Activated T-helper 1 cell treated with anti-CD3 and anti-CD28 coated beads, Interleukin-12 subunit alpha, Interleukin-12 subunit beta, Interleukin-2, Interleukin-4 antibody, amounts not matched to agents 30 ng/mL and 10 ng/mL and 1 ng/mL, durations not matched to agents 14 hours and 24 hours and 36 hours (primary cell): Measurements from ENCODE around the gene MRC2. TPM values are rescaled to one million over a fixed set of nuclear protein-coding genes. Genes with fewer than 3 reads are reported as not detected.

ENCODE experiments used
- DNase-seq: peaks from one replicate; pipeline ENCODE4 v3.0.0; 2021; ENCODE audit warnings: low spot score
- H3K27ac Mint-ChIP-seq: one replicate; pipeline ENCODE4 v1.8.0; 2021; ENCODE audit warnings: mild to moderate bottlenecking, mixed read lengths
- H3K27me3 Mint-ChIP-seq: one replicate; pipeline ENCODE4 v1.8.0; 2022; ENCODE audit warnings: mild to moderate bottlenecking, moderate library complexity, mixed read lengths; ENCODE audit not compliant: insufficient read depth
- H3K36me3 Mint-ChIP-seq: one replicate; pipeline ENCODE4 v1.8.0; 2021; ENCODE audit warnings: low read depth, mixed read lengths
- H3K4me1 Mint-ChIP-seq: one replicate; pipeline ENCODE4 v1.8.0; 2021; ENCODE audit warnings: low read depth, mixed read lengths
- H3K4me3 Mint-ChIP-seq: one replicate; pipeline ENCODE4 v1.8.0; 2021; ENCODE audit warnings: mild to moderate bottlenecking, moderate library complexity, mixed read lengths
- H3K9me3 Mint-ChIP-seq: one replicate; pipeline ENCODE4 v1.8.0; 2021; ENCODE audit warnings: mixed read lengths
- intact Hi-C: fragments of 100-400 bp; cut with micrococcal nuclease; formaldehyde crosslinking; loops from one replicate; pipeline ENCODE4 v1.15.1; 2024
- total RNA-seq: library from RNA; stranded (reverse); gene quantifications from 2 replicates; pipeline ENCODE4 v1.2.3, GENCODE V29; 2022

Gene MRC2
- total RNA-seq, 1 donor from 2014 or later = 1.6 TPM

GRCh38 chr17:62661337-62661736 is 33.9 kb downstream of the MRC2 start:
- Mint-ChIP-seq H3K27me3 (peaks cover 47% of the 10 kb centered on the region), H3K27ac (no peak overlapping the region), H3K36me3 (peaks cover 2% of the 10 kb centered on the region), H3K9me3 (peaks cover 16% of the 10 kb centered on the region), H3K4me1 (no peaks in the 10 kb centered on the region), H3K4me3 (no peak overlapping the region)
- DNase-seq = no peak
- intact Hi-C loops = no loop called here

GRCh38 chr17:62662855-62663254 is 35.4 kb downstream of the MRC2 start:
- Mint-ChIP-seq H3K27me3 (peaks cover 38% of the 10 kb centered on the region), H3K4me1 (no peaks in the 10 kb centered on the region), H3K36me3 (peaks cover 2% of the 10 kb centered on the region), H3K9me3 (peaks cover 16% of the 10 kb centered on the region), H3K27ac (no peak overlapping the region), H3K4me3 (no peak overlapping the region)
- no peak for DNase-seq
- intact Hi-C loops = no loop called here

- Mint-ChIP-seq H3K4me3 (no peak overlapping the region), H3K27me3 (peaks cover 36% of the 10 kb centered on the region), H3K27ac (no peak overlapping the region), H3K36me3 (peaks cover 2% of the 10 kb centered on the region), H3K4me1 (no peaks in the 10 kb centered on the region), H3K9me3 (peaks cover 16% of the 10 kb centered on the region)
- intact Hi-C loops = no loop called here
- no peak for DNase-seq
These were observed 35.8 kb downstream of the MRC2 start for GRCh38 chr17:62663304-62663703.

- Mint-ChIP-seq H3K27ac (no peak overlapping the region), H3K4me1 (no peaks in the 10 kb centered on the region), H3K27me3 (peaks cover 31% of the 10 kb centered on the region), H3K4me3 (no peak overlapping the region), H3K36me3 (peaks cover 2% of the 10 kb centered on the region), H3K9me3 (peaks cover 16% of the 10 kb centered on the region)
- intact Hi-C loops = no loop called here
- no peak for DNase-seq
These were observed 37.1 kb downstream of the MRC2 start for GRCh38 chr17:62664336-62665120.

GRCh38 chr17:62665599-62665998 is 38.1 kb downstream of the MRC2 start:
- H3K9me3 Mint-ChIP-seq = peaks cover 9% of the 10 kb centered on the region
- H3K36me3 Mint-ChIP-seq = peaks cover 2% of the 10 kb centered on the region
- no peak overlapping the region for H3K4me3 Mint-ChIP-seq
- no peak overlapping the region for H3K27ac Mint-ChIP-seq
- peaks cover 25% of the 10 kb centered on the region for H3K27me3 Mint-ChIP-seq
- intact Hi-C loops = no loop called here
- DNase-seq = no peak
- no peaks in the 10 kb centered on the region for H3K4me1 Mint-ChIP-seq

GRCh38 chr17:62666061-62666800 is 38.8 kb downstream of the MRC2 start:
- Mint-ChIP-seq H3K4me3 (no peak overlapping the region), H3K4me1 (no peaks in the 10 kb centered on the region), H3K9me3 (peaks cover 4% of the 10 kb centered on the region), H3K36me3 (peaks cover 2% of the 10 kb centered on the region), H3K27me3 (peaks cover 22% of the 10 kb centered on the region), H3K27ac (no peak overlapping the region)
- DNase-seq = no peak
- intact Hi-C loops = no loop called here

GRCh38 chr17:62666801-62667591 is 39.5 kb downstream of the MRC2 start:
- peaks cover 18% of the 10 kb centered on the region for H3K27me3 Mint-ChIP-seq
- DNase-seq = no peak
- intact Hi-C loops = no loop called here
- no peaks in the 10 kb centered on the region for H3K9me3 Mint-ChIP-seq
- no peak overlapping the region for H3K4me3 Mint-ChIP-seq
- no peak overlapping the region for H3K27ac Mint-ChIP-seq
- no peaks in the 10 kb centered on the region for H3K36me3 Mint-ChIP-seq
- H3K4me1 Mint-ChIP-seq = no peaks in the 10 kb centered on the region

GRCh38 chr17:62668091-62668804 is 40.8 kb downstream of the MRC2 start:
- H3K4me1 Mint-ChIP-seq = no peaks in the 10 kb centered on the region
- no peak overlapping the region for H3K27ac Mint-ChIP-seq
- no peak for DNase-seq
- peaks cover 14% of the 10 kb centered on the region for H3K27me3 Mint-ChIP-seq
- intact Hi-C loops = no loop called here
- no peaks in the 10 kb centered on the region for H3K9me3 Mint-ChIP-seq
- no peaks in the 10 kb centered on the region for H3K36me3 Mint-ChIP-seq
- H3K4me3 Mint-ChIP-seq = no peak overlapping the region

GRCh38 chr17:62670202-62670821 is 42.8 kb downstream of the MRC2 start:
- no peaks in the 10 kb centered on the region for H3K4me1 Mint-ChIP-seq
- peaks cover 11% of the 10 kb centered on the region for H3K27me3 Mint-ChIP-seq
- no peaks in the 10 kb centered on the region for H3K9me3 Mint-ChIP-seq
- intact Hi-C loops = no loop called here
- no peak overlapping the region for H3K4me3 Mint-ChIP-seq
- H3K27ac Mint-ChIP-seq = no peak overlapping the region
- H3K36me3 Mint-ChIP-seq = no peaks in the 10 kb centered on the region
- DNase-seq = no peak

GRCh38 chr17:62671553-62671952 is 44.1 kb downstream of the MRC2 start:
- H3K36me3 Mint-ChIP-seq = no peaks in the 10 kb centered on the region
- peaks cover 11% of the 10 kb centered on the region for H3K27me3 Mint-ChIP-seq
- no peak overlapping the region for H3K27ac Mint-ChIP-seq
- DNase-seq = no peak
- no peaks in the 10 kb centered on the region for H3K9me3 Mint-ChIP-seq
- no peak overlapping the region for H3K4me3 Mint-ChIP-seq
- intact Hi-C loops = no loop called here
- no peaks in the 10 kb centered on the region for H3K4me1 Mint-ChIP-seq

GRCh38 chr17:62672957-62673356 is 45.5 kb downstream of the MRC2 start:
- intact Hi-C loops = loop anchor here (1.0 kb wide), 2 partner anchors 295 to 733 kb away; no protein-coding TSS in a partner anchor

More at GRCh38 chr17:62672957-62673356, 45.5 kb downstream of the MRC2 start:
- peaks cover 10% of the 10 kb centered on the region for H3K27me3 Mint-ChIP-seq
- no peaks in the 10 kb centered on the region for H3K9me3 Mint-ChIP-seq
- no peak for DNase-seq
- H3K4me1 Mint-ChIP-seq = no peaks in the 10 kb centered on the region
- H3K4me3 Mint-ChIP-seq = no peak overlapping the region
- H3K27ac Mint-ChIP-seq = no peak overlapping the region
- H3K36me3 Mint-ChIP-seq = no peaks in the 10 kb centered on the region
